Central memory CD8-positive, alpha-beta T cell (primary cell): ENCODE results near the gene CD276.
A peak's percentile ranks its signal among the peaks of the same experiment; 100 is the strongest.
"Not testable (repeated sequence)": the region's sequence is repeated elsewhere in the genome, so short reads cannot be mapped to it uniquely, and the experiment has no call there.

ENCODE experiments used
- ATAC-seq: fragments of 150-1000 bp; cut with Tn5 transposase; replicated peaks from 2 replicates; pipeline ENCODE4 v1.10.0; 2022; ENCODE audit warnings: mild to moderate bottlenecking, moderate FRiP score, moderate number of reproducible peaks; ENCODE audit not compliant: poor library complexity, severe bottlenecking; ENCODE audit errors: extremely low read depth
- DNase-seq, 2 donors: peaks; one replicate each; pipeline ENCODE4 v3.0.0; 2021; ENCODE audit warnings: low spot score in 2 of 2
- H3K27ac Mint-ChIP-seq: one replicate; pipeline ENCODE4 v1.8.0; 2022; ENCODE audit warnings: low read depth, mild to moderate bottlenecking, moderate library complexity, mixed read lengths
- H3K27me3 Mint-ChIP-seq: one replicate; pipeline ENCODE4 v1.8.0; 2022; ENCODE audit warnings: mixed read lengths
- H3K36me3 Mint-ChIP-seq: one replicate; pipeline ENCODE4 v1.8.0; 2022; ENCODE audit warnings: mild to moderate bottlenecking, moderate library complexity, mixed read lengths; ENCODE audit not compliant: insufficient read depth
- H3K4me1 Mint-ChIP-seq: one replicate; pipeline ENCODE4 v1.8.0; 2022; ENCODE audit warnings: mixed read lengths
- H3K4me3 Mint-ChIP-seq: one replicate; pipeline ENCODE4 v1.8.0; 2022; ENCODE audit warnings: mild to moderate bottlenecking, moderate library complexity, mixed read lengths
- H3K9me3 Mint-ChIP-seq: one replicate; pipeline ENCODE4 v1.8.0; 2022; ENCODE audit warnings: mixed read lengths

CD276 gene

DNA sequence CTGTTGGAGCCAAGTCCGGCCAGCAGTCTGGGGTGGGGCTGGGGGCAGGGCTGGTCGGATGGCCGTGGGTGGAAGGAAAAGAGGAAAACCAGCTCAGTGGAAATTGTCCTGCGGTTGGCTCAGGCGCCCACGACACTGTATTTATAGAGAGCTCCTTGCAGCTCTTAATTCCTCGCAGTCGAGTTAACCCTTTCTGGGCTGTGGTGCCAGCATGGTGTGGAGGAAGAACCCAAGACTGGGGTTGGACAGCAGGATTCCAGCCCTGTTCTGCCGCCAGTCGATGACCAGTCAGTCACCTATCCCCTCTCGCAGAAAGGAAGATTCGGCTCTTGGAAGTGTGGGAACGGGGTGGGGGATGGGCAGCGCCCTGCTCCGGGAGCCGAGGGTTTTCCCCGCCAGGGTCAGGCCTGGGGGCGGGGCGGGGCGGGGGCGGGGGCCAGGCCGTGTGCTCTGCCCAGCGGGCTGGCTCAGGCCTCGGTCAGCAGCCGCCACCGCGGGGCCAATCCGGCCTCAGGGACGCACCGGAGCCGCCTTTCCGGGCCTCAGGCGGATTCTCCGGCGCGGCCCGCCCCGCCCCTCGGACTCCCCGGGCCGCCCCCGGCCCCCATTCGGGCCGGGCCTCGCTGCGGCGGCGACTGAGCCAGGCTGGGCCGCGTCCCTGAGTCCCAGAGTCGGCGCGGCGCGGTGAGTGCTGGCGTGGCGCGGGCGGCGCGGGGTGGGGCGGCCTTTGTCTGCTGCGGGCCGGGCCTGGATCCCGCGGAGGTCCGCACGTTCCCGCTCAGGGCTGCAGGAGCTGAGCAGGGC lies at the start of gene CD276:
Gene CD276 (plus strand): TSS at position 607 of the 804 bp plus-strand sequence. CDS start 15,257 bp downstream, outside the sequence.
- peaks cover 71% of the 10 kb centered on the region for H3K27me3 Mint-ChIP-seq

DNA sequence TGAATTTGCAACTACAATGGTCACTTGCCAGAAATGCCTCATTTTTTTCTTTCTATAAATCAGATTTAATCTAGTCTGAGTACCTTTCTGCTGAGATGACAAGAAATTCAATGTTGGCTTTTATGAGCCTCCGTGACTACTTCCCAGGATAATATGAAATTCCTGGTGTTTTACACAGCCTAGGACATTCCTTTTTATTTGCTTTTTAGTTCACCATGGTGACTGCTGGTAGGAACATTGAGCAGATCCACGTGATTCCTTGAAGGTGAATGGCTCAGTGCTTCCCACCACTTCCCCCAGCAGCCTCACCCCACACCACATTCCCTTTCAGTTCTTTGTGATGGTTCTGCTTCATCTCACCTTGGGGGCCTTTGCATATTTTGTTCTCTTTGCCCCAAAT lies 46.7 kb upstream of the CD276 start:
- ATAC-seq (no peak), DNase-seq (no peak)
- Mint-ChIP-seq H3K27ac (no peak overlapping the region), H3K4me3 (no peak overlapping the region), H3K9me3 (peaks cover 5% of the 10 kb centered on the region), H3K27me3 (peaks cover 57% of the 10 kb centered on the region), H3K36me3 (peaks cover 6% of the 10 kb centered on the region), H3K4me1 (peaks cover 15% of the 10 kb centered on the region)

More for the DNA sequence above, at the start of gene CD276:
- Mint-ChIP-seq H3K36me3 (no peaks in the 10 kb centered on the region), H3K4me3 (peak within 1 kb of the TSS; percentile 55), H3K27ac (peak within 1 kb of the TSS; percentile 32), H3K4me1 (no peaks in the 10 kb centered on the region), H3K9me3 (no peaks in the 10 kb centered on the region)
- ATAC-seq = no peak
- DNase-seq = no peak

DNA sequence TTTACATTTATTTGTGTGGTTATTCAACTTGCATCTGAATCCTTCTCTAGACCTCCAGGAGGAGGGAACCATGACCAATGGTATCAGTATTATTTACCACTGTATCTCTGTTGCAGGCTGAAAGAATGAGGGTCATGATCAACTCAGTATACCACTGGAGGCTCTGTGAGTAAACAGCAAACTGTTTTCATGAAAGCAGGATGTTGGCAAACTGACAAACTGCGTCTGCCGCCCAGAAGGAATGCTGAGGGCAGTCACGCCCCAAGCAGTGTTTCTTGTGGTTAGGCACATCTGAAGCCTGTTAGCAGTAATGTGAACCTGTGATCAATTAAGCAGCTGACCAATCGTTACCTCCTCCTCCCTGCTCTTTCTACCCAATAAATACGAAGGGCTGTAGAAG lies 44.7 kb upstream of the CD276 start:
- not testable (repeated sequence) for H3K4me3 Mint-ChIP-seq, DNase-seq, ATAC-seq, H3K4me1 Mint-ChIP-seq, H3K27ac Mint-ChIP-seq, H3K9me3 Mint-ChIP-seq, H3K36me3 Mint-ChIP-seq
- peaks cover 57% of the 10 kb centered on the region for H3K27me3 Mint-ChIP-seq

DNA sequence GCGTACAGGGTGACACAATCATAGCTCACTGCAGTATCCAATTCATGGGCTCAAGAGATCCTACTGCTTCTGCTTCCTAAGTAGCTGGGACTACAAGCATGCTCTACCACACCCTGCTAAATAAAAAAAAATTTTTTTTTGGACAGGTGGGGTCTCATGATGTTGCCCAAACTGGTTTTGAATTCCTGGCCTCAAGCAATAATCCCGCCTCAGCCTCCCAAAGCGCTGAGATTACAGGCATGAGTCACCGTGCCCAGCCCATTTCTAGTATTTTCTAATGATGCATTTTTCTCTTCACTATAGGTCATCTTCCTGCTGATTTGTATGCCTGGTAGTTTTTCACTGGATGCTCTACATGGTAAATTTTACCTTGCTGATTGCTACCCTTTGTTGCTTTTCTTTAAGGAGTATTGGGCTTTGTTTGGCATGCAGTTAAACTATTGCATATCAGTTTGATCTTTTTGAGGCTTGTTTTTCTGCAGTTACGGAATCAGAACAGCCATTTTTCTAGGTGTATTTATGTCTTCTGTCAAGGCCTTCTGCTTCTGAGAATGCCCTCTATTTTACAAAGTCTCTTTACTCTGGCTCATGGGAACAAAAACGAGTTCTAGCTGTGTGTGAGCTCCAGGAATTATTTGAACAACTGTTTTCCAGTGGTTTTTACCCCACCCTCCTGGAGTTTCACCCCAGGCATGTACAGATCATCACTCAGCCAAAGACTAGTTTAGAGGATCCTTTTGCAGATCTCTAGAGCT lies 36.7 kb upstream of the CD276 start:
- no peak overlapping the region for H3K4me3 Mint-ChIP-seq
- no peaks in the 10 kb centered on the region for H3K9me3 Mint-ChIP-seq
- DNase-seq (no peak), ATAC-seq (no peak)
- H3K4me1 Mint-ChIP-seq = no peaks in the 10 kb centered on the region
- no peaks in the 10 kb centered on the region for H3K36me3 Mint-ChIP-seq
- H3K27ac Mint-ChIP-seq = no peak overlapping the region
- peaks cover 62% of the 10 kb centered on the region for H3K27me3 Mint-ChIP-seq

GRCh38 chr15:73648014-73648295 lies 36.2 kb upstream of the CD276 start:
- DNase-seq = no peak
- ATAC-seq = no peak
- H3K27ac Mint-ChIP-seq = no peak overlapping the region
- peaks cover 66% of the 10 kb centered on the region for H3K27me3 Mint-ChIP-seq
- no peaks in the 10 kb centered on the region for H3K4me1 Mint-ChIP-seq
- no peaks in the 10 kb centered on the region for H3K9me3 Mint-ChIP-seq
- H3K36me3 Mint-ChIP-seq = no peaks in the 10 kb centered on the region
- no peak overlapping the region for H3K4me3 Mint-ChIP-seq

DNA sequence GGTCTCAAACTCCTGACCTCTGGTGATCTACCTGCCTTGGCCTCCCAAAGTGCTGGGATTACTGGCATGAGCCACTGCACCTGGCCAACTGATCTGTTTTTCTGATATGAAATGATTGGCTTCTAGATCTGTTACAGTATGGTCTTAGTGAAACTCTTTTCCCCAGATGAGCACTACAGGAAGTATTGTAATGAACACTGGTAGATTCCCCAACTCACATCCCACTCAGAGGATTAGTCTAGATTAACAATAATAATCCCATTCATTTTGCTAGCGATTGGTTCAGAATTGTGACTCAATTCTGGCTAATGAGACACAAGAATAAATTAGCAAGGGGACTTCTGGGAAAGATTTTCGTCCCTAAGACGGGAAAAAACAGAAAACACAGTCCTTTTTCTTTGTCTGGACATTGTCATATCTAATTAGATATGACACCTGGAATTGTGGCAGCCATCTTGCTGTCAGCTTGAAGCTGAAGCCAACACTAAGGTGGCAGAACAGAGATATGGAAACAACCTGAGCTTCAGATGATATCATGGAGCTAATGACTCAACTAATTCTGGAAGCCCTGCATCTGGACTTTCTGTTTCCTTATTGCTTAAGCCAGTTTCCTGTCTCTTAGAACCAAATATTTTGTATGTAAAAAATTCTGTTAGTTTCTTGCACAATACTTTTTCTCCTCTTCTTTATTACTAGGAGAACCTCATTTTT lies 33.6 kb upstream of the CD276 start:
- DNase-seq = no peak
- peaks cover 89% of the 10 kb centered on the region for H3K27me3 Mint-ChIP-seq
- no peaks in the 10 kb centered on the region for H3K36me3 Mint-ChIP-seq

DNA sequence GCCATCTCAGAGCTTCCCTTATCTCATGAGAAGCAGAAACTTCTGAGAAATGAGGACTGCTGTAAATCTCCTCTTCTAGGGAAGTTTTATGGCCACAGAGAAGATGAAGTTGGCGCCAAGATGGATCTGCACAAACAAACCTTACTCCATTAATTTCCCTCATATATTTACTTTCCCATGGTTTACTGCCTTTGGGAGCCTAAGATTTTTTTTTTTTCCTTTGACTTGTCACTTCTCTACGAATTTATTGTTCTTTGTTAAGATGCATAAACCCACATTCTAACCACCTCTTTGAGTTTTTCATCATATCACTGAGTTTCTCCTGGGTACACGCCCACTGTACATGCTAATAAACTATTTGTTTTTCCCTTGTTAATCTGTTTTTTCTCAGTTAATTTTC lies 29.5 kb upstream of the CD276 start:
- DNase-seq (no peak), ATAC-seq (no peak)
- Mint-ChIP-seq H3K36me3 (no peaks in the 10 kb centered on the region), H3K27me3 (peaks cover 78% of the 10 kb centered on the region), H3K27ac (no peak overlapping the region), H3K4me1 (no peaks in the 10 kb centered on the region), H3K9me3 (no peaks in the 10 kb centered on the region), H3K4me3 (no peak overlapping the region)

More for the DNA sequence above, 33.6 kb upstream of the CD276 start:
- H3K9me3 Mint-ChIP-seq = no peaks in the 10 kb centered on the region
- no peaks in the 10 kb centered on the region for H3K4me1 Mint-ChIP-seq
- ATAC-seq = no peak
- H3K4me3 Mint-ChIP-seq = no peak overlapping the region
- no peak overlapping the region for H3K27ac Mint-ChIP-seq

DNA sequence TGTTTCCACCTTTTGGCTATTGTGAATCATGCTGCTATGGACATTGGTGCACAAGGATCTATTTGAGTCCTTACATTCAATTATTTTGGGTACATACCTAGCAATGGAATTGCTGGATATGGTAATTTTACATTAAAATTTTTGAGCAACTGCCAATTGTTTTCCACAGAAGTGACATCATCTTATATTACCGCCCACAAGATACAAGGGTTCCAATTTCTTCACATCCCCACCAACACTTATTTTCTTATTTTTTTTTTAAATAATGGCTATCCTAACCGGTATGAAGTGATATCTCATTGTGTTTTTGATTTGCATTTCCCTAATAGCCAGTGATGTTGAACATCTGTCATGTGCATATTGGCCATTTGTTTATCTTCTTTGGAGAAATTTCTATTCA lies 28.5 kb upstream of the CD276 start:
- peaks cover 78% of the 10 kb centered on the region for H3K27me3 Mint-ChIP-seq
- H3K36me3 Mint-ChIP-seq = no peaks in the 10 kb centered on the region
- H3K27ac Mint-ChIP-seq = no peak overlapping the region
- no peaks in the 10 kb centered on the region for H3K9me3 Mint-ChIP-seq
- no peaks in the 10 kb centered on the region for H3K4me1 Mint-ChIP-seq
- H3K4me3 Mint-ChIP-seq = no peak overlapping the region
- no peak for DNase-seq
- ATAC-seq = no peak

GRCh38 chr15:73658645-73659044 lies 25.5 kb upstream of the CD276 start:
- Mint-ChIP-seq H3K36me3 (no peaks in the 10 kb centered on the region), H3K9me3 (no peaks in the 10 kb centered on the region), H3K4me1 (no peaks in the 10 kb centered on the region), H3K27ac (no peak overlapping the region), H3K27me3 (peaks cover 69% of the 10 kb centered on the region), H3K4me3 (no peak overlapping the region)
- no peak for ATAC-seq
- DNase-seq = no peak

- ATAC-seq (no peak), DNase-seq (no peak)
- Mint-ChIP-seq H3K27ac (no peak overlapping the region), H3K9me3 (no peaks in the 10 kb centered on the region), H3K4me1 (no peaks in the 10 kb centered on the region), H3K27me3 (peaks cover 58% of the 10 kb centered on the region), H3K4me3 (no peak overlapping the region), H3K36me3 (no peaks in the 10 kb centered on the region)
These were observed 23.7 kb upstream of the CD276 start for GRCh38 chr15:73660455-73660854.

DNA sequence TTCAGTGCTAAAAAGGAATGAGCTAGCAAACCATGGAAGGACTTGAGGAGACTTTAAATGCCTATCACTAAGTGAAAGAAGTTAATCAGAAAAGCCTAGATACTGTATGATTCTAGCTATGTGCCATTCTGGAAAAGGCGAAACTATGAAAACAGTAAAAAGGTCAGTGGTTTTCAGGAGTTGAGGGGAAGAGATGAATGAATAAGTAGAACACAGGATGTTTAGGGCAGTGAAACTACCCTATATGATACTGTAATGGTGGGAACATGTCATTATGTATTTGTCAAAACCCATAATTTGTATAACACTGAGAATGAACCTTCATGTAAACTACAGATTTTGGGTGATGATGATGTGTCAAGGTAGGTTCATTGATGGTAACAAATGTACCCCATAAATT lies 9.6 kb upstream of the CD276 start:
- ATAC-seq = no peak
- Mint-ChIP-seq H3K4me1 (no peaks in the 10 kb centered on the region), H3K9me3 (no peaks in the 10 kb centered on the region), H3K27ac (no peak overlapping the region), H3K4me3 (no peak overlapping the region), H3K27me3 (peaks cover 25% of the 10 kb centered on the region), H3K36me3 (no peaks in the 10 kb centered on the region)
- DNase-seq = no peak

DNA sequence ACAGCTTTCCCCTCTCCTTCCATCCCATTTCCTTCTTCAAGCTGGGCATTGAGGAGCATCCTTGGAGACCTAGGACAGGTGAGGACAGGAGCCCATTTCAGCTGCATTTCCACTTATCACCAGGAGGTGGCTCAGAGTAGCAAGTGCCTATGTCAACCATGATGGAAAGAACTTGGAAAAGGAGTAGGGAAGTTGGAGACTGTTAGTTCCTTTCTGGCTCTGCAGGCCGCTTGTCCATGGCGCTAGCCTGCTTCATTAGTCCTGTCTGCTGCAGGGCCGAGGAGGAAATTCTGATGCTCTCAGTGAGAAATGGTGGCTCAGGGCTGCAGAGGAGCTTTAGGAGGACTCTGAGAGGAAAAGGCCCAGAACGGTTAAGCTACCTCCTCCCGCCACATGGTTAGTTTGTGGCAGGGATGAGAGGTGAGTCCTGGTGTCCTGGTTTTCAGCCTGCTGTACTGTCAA lies 7.0 kb upstream of the CD276 start:
- Mint-ChIP-seq H3K27me3 (peaks cover 16% of the 10 kb centered on the region), H3K36me3 (no peaks in the 10 kb centered on the region), H3K4me1 (no peaks in the 10 kb centered on the region), H3K27ac (no peak overlapping the region), H3K4me3 (no peak overlapping the region), H3K9me3 (no peaks in the 10 kb centered on the region)
- ATAC-seq = no peak
- peak; percentile 28 to 29 for DNase-seq
